GM12878 (cell line): ENCODE results near the gene NHSL2.

ENCODE experiments used
- GABPA ChIP-seq: IDR thresholded peaks from 2 replicates; pipeline ENCODE4 v1.6.1; 2014; ENCODE audit warnings: antibody characterized with exemption, low read depth, mild to moderate bottlenecking, inconsistent platforms
- MAX ChIP-seq: IDR thresholded peaks from 2 replicates; pipeline ENCODE4 v1.6.1; 2012; ENCODE audit warnings: low read depth, low read length, improper control_type of control experiment
- RFX5 ChIP-seq: IDR thresholded peaks from 2 replicates; pipeline ENCODE4 v1.6.1; 2011; ENCODE audit warnings: low read depth, low read length, improper control_type of control experiment
- TAF1 ChIP-seq: IDR thresholded peaks from 2 replicates; pipeline ENCODE4 v1.6.1; 2011; ENCODE audit warnings: mild to moderate bottlenecking, low read depth, low read length, borderline replicate concordance

- TF ChIP-seq RFX5 (no peak), TAF1 (no peak), GABPA (no peak), MAX (no peak)
Measured at GRCh38 chrX:72073633-72074032, 163.0 kb downstream of the NHSL2 start.
